ENCODE results near the gene PBX2. TPM values are rescaled to one million over a fixed set of nuclear protein-coding genes. Genes with fewer than 3 reads are reported as not detected.

Gene PBX2
- total and polyA plus RNA-seq, 2 of the 4 experiments (the other 2 are of a cell fraction), result 17.7 to 56.8 TPM

GRCh38 chr6:32146687-32147086 is 43.3 kb downstream of the PBX2 start:
- no peak overlapping the region for H2AK9ac ChIP-seq (replicated peaks; ENCODE audit: low read depth, low read length, poor library complexity)
- no peak overlapping the region; the same call in 1 of the 2 replicates for H4K91ac ChIP-seq (ENCODE audit: insufficient read depth, low read depth, low read length)
- POLR2A ChIA-PET (ENCODE audit: unreplicated experiment), result no interaction called here

More at GRCh38 chr6:32146687-32147086, 43.3 kb downstream of the PBX2 start:
- H3K4me3 ChIP-seq (ENCODE audit: insufficient read depth, low read depth, low read length), result no peak overlapping the region
- dilution Hi-C loops (cut with HindIII; ENCODE audit: low sequenced_read_pairs, unreplicated experiment) (no loop called here), in situ Hi-C loops (cut with MboI; ENCODE audit: low sequenced_read_pairs) (no loop called here), intact Hi-C loops (cut with micrococcal nuclease) (no loop called here)
- H2AK5ac ChIP-seq (ENCODE audit: low read depth, low read length), result no peak overlapping the region
- H3K27me3 ChIP-seq (ENCODE audit: control insufficient read depth, insufficient read depth, low read length), result peaks cover 27% of the 10 kb centered on the region
- 0 out of 2 replicates have a peak, but pooled peaks cover 4% of the 10 kb centered on the region for H3K9me1 ChIP-seq (ENCODE audit: insufficient read depth, low read length)
- H2BK120ac ChIP-seq (ENCODE audit: low read depth, low read length), result no peak overlapping the region
- DNase-seq (no peak), ATAC-seq (ENCODE audit: low read depth) (no peak)
- no peak overlapping the region for H2BK5ac ChIP-seq (ENCODE audit: low read depth, low read length, poor library complexity, severe bottlenecking)
- H3K9me3 ChIP-seq (ENCODE audit: control insufficient read depth, insufficient read depth, low read length), result peaks cover 2% of the 10 kb centered on the region; the same call in 1 of the 2 replicates
- no peak overlapping the region for H4K5ac ChIP-seq (ENCODE audit: low read depth, low read length)
- H3K18ac ChIP-seq (ENCODE audit: low read depth, low read length), result no peak overlapping the region
- H3K36me3 ChIP-seq (ENCODE audit: control insufficient read depth, insufficient read depth, low read length), result peaks cover 2% of the 10 kb centered on the region; the same call in 1 of the 2 replicates
- no peak overlapping the region for H4K8ac ChIP-seq (ENCODE audit: low read depth in 2 of 2, low read length in 2 of 2)
- 6% methylated on average over 2 of the region's 4 CpGs; no CpG with 5 or more reads in 1 of the 2 experiments for WGBS, 2 experiments (ENCODE audit: extremely low coverage in 2 of 2, insufficient read length in 1 of 2)
- TF ChIP-seq FOS (IDR thresholded peaks at IDR 0.05; ENCODE audit: low read depth, low read length) (no peak), RCOR1 (IDR thresholded peaks at IDR 0.05; ENCODE audit: insufficient replicate concordance, low read length) (no peak), MAZ (IDR thresholded peaks at IDR 0.05; ENCODE audit: borderline replicate concordance, low read depth, low read length) (no peak), RFX5 (IDR thresholded peaks at IDR 0.05; ENCODE audit: low read depth, low read length) (no peak), CHD1 (IDR thresholded peaks at IDR 0.05; ENCODE audit: low read depth, low read length) (no peak), MXI1 (IDR thresholded peaks at IDR 0.05; ENCODE audit: borderline replicate concordance, low read depth, low read length) (no peak), CEBPB (IDR thresholded peaks at IDR 0.05; ENCODE audit: low read depth, low read length) (no peak), RAD21 (IDR thresholded peaks at IDR 0.05; ENCODE audit: low read length) (no peak), USF2 (IDR thresholded peaks at IDR 0.05; ENCODE audit: low read depth, low read length) (no peak), POLR2A (IDR thresholded peaks at IDR 0.05; ENCODE audit: low read depth, low read length) (no peak), MAFK (IDR thresholded peaks at IDR 0.05; ENCODE audit: low read depth, low read length) (no peak), NFE2L2 (IDR thresholded peaks at IDR 0.05; ENCODE audit: low read depth, low read length) (no peak), ELK1 (IDR thresholded peaks at IDR 0.05; ENCODE audit: borderline replicate concordance, low read depth, low read length) (no peak), SMC3 (IDR thresholded peaks at IDR 0.05; ENCODE audit: low read depth, low read length) (no peak), CTCF (conservative IDR thresholded peaks at IDR 0.05; ENCODE audit: low read depth, low read length) (no peak), BHLHE40 (IDR thresholded peaks at IDR 0.05; ENCODE audit: low read depth, low read length) (no peak)
- no peaks in the 10 kb centered on the region for H3K79me1 ChIP-seq (ENCODE audit: low read depth in 1 of 2, low read length in 2 of 2)
- H3K14ac ChIP-seq (replicated peaks; ENCODE audit: low read depth, low read length), result no peak overlapping the region
- H2BK15ac ChIP-seq (ENCODE audit: low read depth, low read length), result no peak overlapping the region
- BruUV-seq (replicated peaks), result no TSS peak
- H3K56ac ChIP-seq (ENCODE audit: extremely low read depth, insufficient read depth, low read length), result no peak overlapping the region
- no peak overlapping the region for H2BK20ac ChIP-seq (ENCODE audit: low read depth, low read length)
- CTCF ChIA-PET, result interaction anchor here (0.9 kb wide), 1 partner anchor 10 kb away, joined by 4 read pairs; no protein-coding TSS in a partner anchor
- H2AFZ ChIP-seq (replicated peaks; ENCODE audit: low read length, poor library complexity), result no peak overlapping the region
- H3K9ac ChIP-seq (ENCODE audit: low read depth, low read length), result 0 out of 2 replicates have a peak overlapping the region, but pooled peaks have one; percentile 17
- no peak overlapping the region for H3K23ac ChIP-seq (ENCODE audit: low read depth, low read length)
- no peak overlapping the region for H3K4me2 ChIP-seq (ENCODE audit: low read depth, low read length)
- H3K4ac ChIP-seq (ENCODE audit: low read depth, low read length), result no peak overlapping the region
- peaks cover 4% of the 10 kb centered on the region; the same call in 1 of the 2 replicates for H3K4me1 ChIP-seq (ENCODE audit: control insufficient read depth, insufficient read depth, low read length)
- no peaks in the 10 kb centered on the region for H4K20me1 ChIP-seq (ENCODE audit: insufficient read depth, low read length)
- H3K27ac ChIP-seq (ENCODE audit: insufficient read depth, low read length), result no peak overlapping the region
